HepG2 (cell line): ENCODE measurements around the gene ANKMY2. TPM values are rescaled to one million over a fixed set of nuclear protein-coding genes. Genes with fewer than 3 reads are reported as not detected.

ENCODE experiments used
- ATAC-seq: fragments of 200-7000 bp; cut with Tn5 transposase; 3 replicates; pipeline ENCODE4 v1.9.1; 2020; ENCODE audit warnings: mild to moderate bottlenecking, moderate library complexity
- BruUV-seq: library from RNA; stranded (reverse); fragments of 400-500 nt; replicated peaks from 2 replicates; lab custom pipeline; 2021; lab: Mats Ljungman, UMichigan
- CTCF ChIA-PET: fragments of 300-600 bp; formaldehyde crosslinking; extraction: SDS; loops from one replicate; lab custom pipeline; 2021; ENCODE audit warnings: low total read pairs, inconsistent platforms, low intra/inter-chr PET ratio; lab: Yijun Ruan, JAX
- POLR2A ChIA-PET: fragments of 350-600 bp; sonication (Branson Sonifier 250); formaldehyde crosslinking; loops from one replicate; lab custom pipeline; 2020; ENCODE audit warnings: antibody characterized with exemption, inconsistent platforms; lab: Yijun Ruan, JAX
- DNase-seq: peaks from one replicate; pipeline ENCODE4 v3.0.0-alpha.2; 2015; ENCODE audit warnings: low spot score
- FAIRE-seq: peaks from 3 replicates; lab custom pipeline; 2011; peaks lifted over from hg19 to GRCh38; lab: Jason Lieb, UNC
- H2AFZ ChIP-seq: one replicate; pipeline ENCODE4 v1.6.1; 2011; ENCODE audit warnings: low read length, inconsistent platforms
- H3K27ac ChIP-seq: fragments of 300-600 bp; 3 replicates; pipeline ENCODE4 v1.8.0; 2011; ENCODE audit warnings: mixed run types, mild to moderate bottlenecking, mixed read lengths, low read length, inconsistent platforms; ENCODE audit not compliant: insufficient read depth; ENCODE audit errors: extremely low read length
- H3K27me3 ChIP-seq, 2 experiments: fragments of 200-600 bp in 1 of 2; 2 replicates in 1 of 2; 3 replicates in 1 of 2; pipeline versions ENCODE4 v1.6.0 to v1.8.0; 2011; ENCODE audit warnings: low read length in 2 of 2, mild to moderate bottlenecking in 2 of 2, moderate library complexity in 2 of 2, inconsistent platforms in 1 of 2; ENCODE audit not compliant: insufficient read depth in 2 of 2, control insufficient read depth in 1 of 2
- H3K36me3 ChIP-seq, 2 experiments: fragments of 200-600 bp in 1 of 2; replicated peaks in 1 of 2; 2 replicates in 1 of 2; 3 replicates in 1 of 2; pipeline versions ENCODE4 v1.5.1 to v1.8.0; 2011; ENCODE audit warnings: low read length in 2 of 2, inconsistent platforms in 1 of 2; ENCODE audit not compliant: insufficient read depth in 2 of 2, control insufficient read depth in 1 of 2
- H3K4me1 ChIP-seq: 2 replicates; pipeline ENCODE4 v1.5.1; 2012; ENCODE audit warnings: low read length, inconsistent platforms; ENCODE audit not compliant: insufficient read depth
- H3K4me2 ChIP-seq: 2 replicates; pipeline ENCODE4 v1.6.0; 2011; ENCODE audit warnings: low read depth, low read length, inconsistent platforms
- H3K4me3 ChIP-seq, 3 experiments: fragments of 200-600 bp in 1 of 3; sonication (generic), shearing (Covaris generic) in 1 of 3; replicated peaks in 1 of 3; 2 replicates each; pipeline ENCODE4 v1.5.1; 2011 to 2016; ENCODE audit warnings: low read length in 3 of 3, inconsistent platforms in 2 of 3, low read depth in 2 of 3, mild to moderate bottlenecking in 2 of 3, control low read depth in 1 of 3, mixed read lengths in 1 of 3; ENCODE audit not compliant: insufficient read depth in 1 of 3
- H3K79me2 ChIP-seq: one replicate; pipeline ENCODE4 v1.6.1; 2011; ENCODE audit warnings: low read length, inconsistent platforms; ENCODE audit not compliant: insufficient read depth
- H3K9ac ChIP-seq: 2 replicates; pipeline ENCODE4 v1.6.0; 2011; ENCODE audit warnings: mild to moderate bottlenecking, low read depth, low read length, inconsistent platforms; ENCODE audit not compliant: insufficient read depth
- H3K9me3 ChIP-seq: 2 replicates; pipeline ENCODE4 v1.5.1; 2012; ENCODE audit warnings: mild to moderate bottlenecking, low read length
- H4K20me1 ChIP-seq: 2 replicates; pipeline ENCODE4 v1.6.0; 2011; ENCODE audit warnings: inconsistent platforms, mild to moderate bottlenecking, low read length, moderate library complexity; ENCODE audit not compliant: insufficient read depth
- FOXP4 ChIP-seq: sonication (generic); formaldehyde crosslinking; IDR thresholded peaks from 2 replicates; pipeline ENCODE4 v1.4.0; 2020; ENCODE audit warnings: missing genetic modification reagents
- MATR3 ChIP-seq: sonication (generic); formaldehyde crosslinking; IDR thresholded peaks from 2 replicates; pipeline ENCODE4 v1.4.0; 2020; ENCODE audit warnings: missing genetic modification reagents
- RBM22 ChIP-seq: fragments of 200-400 bp; formaldehyde crosslinking; optimal IDR thresholded peaks from 2 replicates; pipeline ENCODE3; 2017; ENCODE audit warnings: mild to moderate bottlenecking, low read length, moderate library complexity
- ZBTB20 ChIP-seq: sonication (generic); formaldehyde crosslinking; IDR thresholded peaks from 2 replicates; pipeline ENCODE4 v1.8.1; 2023; ENCODE audit warnings: missing genetic modification reagents, low read depth, mild to moderate bottlenecking, borderline replicate concordance
- ZBTB46 ChIP-seq: sonication (generic); formaldehyde crosslinking; IDR thresholded peaks from 2 replicates; pipeline ENCODE4 v1.4.0; 2020; ENCODE audit warnings: mild to moderate bottlenecking, missing genetic modification reagents, borderline replicate concordance
- ZKSCAN8 ChIP-seq: IDR thresholded peaks from 2 replicates; pipeline ENCODE4 v1.6.1; 2016; ENCODE audit warnings: borderline replicate concordance, missing genetic modification reagents, missing compliant biosample characterization
- WGBS: methylation state at CpG from one replicate; pipeline ENCODE4 v1.1.6; 2017; ENCODE audit warnings: low lambda C conversion rate; 5-methylcytosine and 5-hydroxymethylcytosine counted together
- in situ Hi-C: cut with HindIII; loops from 2 replicates; pipeline ENCODE4 v1.10.0; 2017; ENCODE audit warnings: low pct_unique_long_range_greater_than_20kb; ENCODE audit not compliant: extremely low pct_ligation_motif_present
- intact Hi-C: fragments of 100-400 bp; cut with micrococcal nuclease; formaldehyde crosslinking; loops from one replicate; pipeline ENCODE4 v1.10.0; 2022; ENCODE audit not compliant: unreplicated experiment
- polyA plus RNA-seq, 8 experiments: library from polyadenylated mRNA; depleted of rRNA in 3 of 8; stranded (reverse) in 7 of 8; unstranded in 1 of 8; fragments of >200 nt; fragmentation: Illumina TruSeq in 4 of 8; extraction: Trizol in 4 of 8; gene quantifications; 2 replicates each; pipeline versions ENCODE4 v1.2.1 to v1.2.3, GENCODE V29; 2011 to 2016; ENCODE audit warnings: low read depth in 4 of 8, missing spikeins in 1 of 8, mixed read lengths in 1 of 8; ENCODE audit not compliant: insufficient read depth in 1 of 8
- total RNA-seq, 5 experiments: library from RNA; depleted of rRNA; stranded (reverse); fragments of >200 nt; fragmentation: Illumina TruSeq; extraction: Trizol; gene quantifications; 2 replicates each; pipeline ENCODE4 v1.2.3, GENCODE V29; 2016; ENCODE audit warnings: low read depth in 1 of 5

ANKMY2 gene
- total and polyA plus RNA-seq, 2 of the 13 experiments (the other 11 are each of a cell fraction or from before 2014, with no cell fraction given): 12.2 to 21.6 TPM

- TF ChIP-seq ZBTB46 (CRISPR knock-in tag) (no peak), MATR3 (CRISPR knock-in tag) (no peak), ZKSCAN8 (CRISPR knock-in tag) (no peak)
These were observed 48.2 kb upstream of the ANKMY2 start (continued) for GRCh38 chr7:16693601-16694318.

GRCh38 chr7:16691241-16691640, 45.7 kb upstream of the ANKMY2 start:
- FAIRE-seq (no peak), ATAC-seq (no peak), DNase-seq (no peak)
- Histone ChIP-seq H3K4me2 (no peak overlapping the region), H3K9ac (no peak overlapping the region), H3K4me1 (no peaks in the 10 kb centered on the region), H3K79me2 (no peaks in the 10 kb centered on the region), H3K4me3 (no peak overlapping the region), H3K27ac (no peak overlapping the region), H2AFZ (no peak overlapping the region), H4K20me1 (no peaks in the 10 kb centered on the region), H3K36me3 (peaks cover 9 to 47% of the 10 kb centered on the region in 2 experiments), H3K27me3 (no peaks in the 10 kb centered on the region), H3K9me3 (no peaks in the 10 kb centered on the region)
- TF ChIP-seq RBM22 (peak; percentile 27), ZBTB20 (CRISPR knock-in tag) (no peak), FOXP4 (CRISPR knock-in tag) (no peak)
- no TSS peak for BruUV-seq
- in situ Hi-C loops: no loop called here
- ChIA-PET POLR2A (no interaction called here), CTCF (no interaction called here)
- intact Hi-C loops: no loop called here
- 91% methylated on average over 3 of the region's 4 CpGs for WGBS
